ENCODE results near the gene PARD3.

- no peak for TF ChIP-seq POLR2A (IDR thresholded peaks at IDR 0.05)
- TF ChIP-seq CTCF (IDR thresholded peaks at IDR 0.05) = no peak
Measured at GRCh38 chr10:34217524-34217923, 597.6 kb downstream of the PARD3 start.
